HG03108 (cell line): ENCODE results near the gene LARGE1.

Experiments
- ATAC-seq: cut with Tn5 transposase; IDR thresholded peaks from one replicate; pipeline ENCODE4 v1.9.1; 2021; ENCODE audit warnings: moderate library complexity; ENCODE audit not compliant: unreplicated experiment

Gene LARGE1

DNA sequence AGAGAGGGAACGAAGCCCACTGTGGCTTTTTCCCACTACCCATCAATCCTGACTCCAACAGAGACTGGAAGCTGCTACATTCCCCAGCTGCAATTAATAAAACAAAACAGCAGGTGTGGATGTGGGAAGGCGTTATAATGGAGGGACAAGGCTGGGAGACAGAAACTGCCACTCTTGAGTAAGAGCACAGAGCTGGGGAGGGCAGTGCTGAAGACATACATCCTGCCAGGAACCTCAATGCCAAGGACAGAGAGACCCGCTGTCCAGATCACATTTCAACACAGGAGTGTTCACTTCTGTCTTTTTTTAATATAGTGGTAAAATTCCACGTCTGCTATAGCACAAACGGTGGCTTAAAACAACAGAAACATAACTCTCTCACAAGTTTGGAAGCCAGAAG is 94.5 kb downstream of the LARGE1 start:
- no peak for ATAC-seq

DNA sequence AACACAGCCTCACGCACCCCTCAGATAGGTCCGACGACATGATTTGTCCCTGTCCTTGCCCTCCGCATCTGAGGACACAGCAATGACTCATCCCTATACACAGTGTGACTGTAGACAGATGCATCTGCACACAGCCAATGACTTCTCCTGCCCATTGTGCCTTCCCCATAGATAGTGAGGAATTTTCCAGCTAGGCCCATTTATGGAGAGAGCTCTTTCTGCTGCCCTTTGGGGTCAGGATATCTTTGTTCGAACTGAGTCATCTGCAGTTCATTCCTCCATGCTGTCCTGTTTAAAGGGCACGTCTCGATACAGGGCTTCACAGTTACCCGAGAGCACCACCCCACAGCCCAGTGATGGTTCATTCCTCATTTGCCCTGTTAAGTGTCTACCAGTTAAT is 96.7 kb downstream of the LARGE1 start:
- ATAC-seq, result no peak

DNA sequence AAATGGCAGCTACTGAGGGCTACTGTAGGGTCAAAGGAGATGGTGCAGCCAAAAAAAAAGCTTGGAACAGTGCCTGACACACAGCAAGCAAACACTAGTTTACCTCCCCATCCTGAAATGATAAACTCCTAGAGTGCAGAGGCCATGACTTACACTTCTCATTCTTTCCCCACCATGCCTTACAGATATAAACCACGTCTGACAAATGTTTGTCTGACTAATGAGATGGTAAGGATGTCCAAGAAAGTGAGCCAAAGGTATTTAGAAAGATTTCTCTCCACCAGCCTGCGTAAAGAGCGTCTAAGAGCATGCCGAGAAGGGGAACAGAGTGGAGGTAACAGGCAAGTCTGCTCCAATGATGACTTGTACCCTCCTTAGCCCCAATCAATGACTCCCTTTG is 99.0 kb downstream of the LARGE1 start:
- ATAC-seq, result no peak

DNA sequence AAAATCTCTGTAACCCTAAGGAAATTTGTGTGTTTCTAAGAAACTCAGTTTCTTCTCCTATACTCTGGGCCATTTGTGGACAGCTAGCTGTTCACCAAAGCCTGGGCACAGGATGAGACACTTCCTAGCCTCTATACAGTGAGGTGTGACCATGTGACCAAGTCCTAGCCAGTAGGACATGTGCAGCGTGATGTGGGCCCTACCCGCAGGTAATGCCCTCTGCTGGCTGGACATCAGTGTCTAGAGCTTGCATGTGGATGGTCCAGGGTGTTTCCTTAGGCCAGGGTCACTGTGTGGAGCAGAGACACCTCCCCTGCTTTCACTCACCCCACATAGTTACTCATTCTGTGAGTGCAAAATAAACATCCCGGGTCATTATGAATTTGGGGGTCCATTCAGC is 100.5 kb downstream of the LARGE1 start:
- no peak for ATAC-seq

DNA sequence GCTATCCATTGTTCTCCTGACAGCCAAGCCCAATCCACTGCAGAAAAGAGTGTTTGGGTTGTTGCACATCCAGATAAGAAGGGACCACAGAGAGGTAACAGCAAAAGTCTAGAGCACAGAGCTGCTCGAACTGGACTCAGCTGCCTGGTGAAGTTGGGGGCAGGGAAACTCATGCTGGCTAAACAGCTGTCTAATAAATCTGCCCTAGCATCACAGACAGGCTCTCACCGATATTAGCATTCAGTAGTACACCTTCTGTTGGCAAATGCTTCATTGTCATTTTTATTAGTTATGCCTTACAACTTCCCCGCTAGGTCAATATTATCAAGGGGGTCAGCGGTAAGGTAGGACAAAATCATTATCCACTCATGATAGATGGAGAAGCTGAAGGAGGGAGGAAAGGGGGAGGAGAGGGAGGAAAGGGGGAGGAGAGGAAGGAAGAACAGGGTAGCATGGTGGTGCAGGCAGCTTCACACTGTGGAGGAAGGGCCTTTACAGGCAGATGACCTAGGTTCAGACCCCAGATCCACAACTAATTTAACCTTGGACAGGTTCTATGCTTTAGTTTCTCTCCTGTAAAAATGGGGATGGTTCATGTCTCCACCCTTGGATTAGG is 102.7 kb downstream of the LARGE1 start:
- ATAC-seq, result no peak

DNA sequence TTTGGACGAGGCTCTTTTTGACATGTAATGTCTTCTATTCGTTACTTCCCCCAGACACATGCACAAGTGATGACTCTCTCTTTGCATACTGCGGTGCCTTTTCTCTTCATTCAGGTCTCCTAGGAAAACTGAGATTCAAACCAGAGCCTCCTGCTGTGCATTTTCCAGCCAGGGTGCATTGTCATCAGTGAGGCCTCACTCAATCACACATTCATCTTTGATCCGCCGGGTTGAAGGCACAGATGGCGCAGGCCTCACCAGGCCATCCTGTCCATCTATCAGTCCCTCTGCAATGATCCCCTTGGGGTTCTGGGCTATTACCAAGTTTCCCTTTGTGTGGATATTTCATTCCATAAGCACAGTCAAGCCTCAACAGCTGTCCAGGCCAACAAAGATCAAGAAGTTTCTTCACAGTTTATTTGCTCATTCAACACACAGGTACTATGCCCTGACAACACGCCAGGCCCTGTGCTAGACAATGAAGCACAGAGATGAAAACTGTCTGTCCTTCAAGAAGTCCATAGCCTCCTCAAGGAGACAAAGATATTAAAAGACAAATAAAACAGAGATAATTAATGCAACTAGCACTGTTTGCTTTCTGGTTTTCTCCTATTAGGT is 107.8 kb downstream of the LARGE1 start:
- ATAC-seq, result no peak

DNA sequence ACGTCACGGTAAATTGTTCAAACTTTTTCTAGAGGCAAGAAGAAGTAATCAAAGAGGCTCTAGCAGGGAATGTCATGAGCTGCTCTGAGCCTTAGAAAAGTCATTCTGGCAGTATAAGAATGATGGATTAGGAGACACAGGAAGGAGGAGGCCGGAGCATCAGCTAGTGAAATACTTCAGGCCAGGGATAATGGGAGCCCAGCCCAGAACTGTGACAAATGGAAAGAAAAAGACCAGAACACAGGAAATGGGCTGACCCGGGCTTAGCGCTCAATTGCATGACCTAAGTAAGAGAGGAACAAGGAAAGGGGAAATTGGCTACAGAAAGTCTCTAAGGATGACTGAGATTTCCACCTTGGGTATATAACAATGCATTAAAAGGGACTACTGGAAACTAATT is 108.6 kb downstream of the LARGE1 start:
- no peak for ATAC-seq

DNA sequence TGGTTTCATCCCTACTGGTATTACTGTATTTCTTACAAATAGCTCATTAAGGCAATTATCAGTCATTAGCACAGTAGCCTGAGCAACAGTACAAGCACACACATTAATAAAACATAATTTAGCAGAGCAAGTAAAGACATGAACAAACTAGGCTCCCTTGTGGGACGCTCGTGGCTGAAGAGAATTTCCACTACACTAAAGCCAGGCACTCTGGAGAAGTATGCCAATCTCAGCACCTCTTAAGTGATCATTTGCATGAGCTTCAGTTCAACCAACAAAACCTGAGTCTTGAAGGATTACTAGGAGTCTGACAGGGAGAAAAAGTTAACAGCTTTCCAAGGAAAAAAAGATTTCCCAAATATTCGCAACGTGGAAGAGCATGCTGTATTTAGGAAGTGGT is 109.1 kb downstream of the LARGE1 start:
- no peak for ATAC-seq

DNA sequence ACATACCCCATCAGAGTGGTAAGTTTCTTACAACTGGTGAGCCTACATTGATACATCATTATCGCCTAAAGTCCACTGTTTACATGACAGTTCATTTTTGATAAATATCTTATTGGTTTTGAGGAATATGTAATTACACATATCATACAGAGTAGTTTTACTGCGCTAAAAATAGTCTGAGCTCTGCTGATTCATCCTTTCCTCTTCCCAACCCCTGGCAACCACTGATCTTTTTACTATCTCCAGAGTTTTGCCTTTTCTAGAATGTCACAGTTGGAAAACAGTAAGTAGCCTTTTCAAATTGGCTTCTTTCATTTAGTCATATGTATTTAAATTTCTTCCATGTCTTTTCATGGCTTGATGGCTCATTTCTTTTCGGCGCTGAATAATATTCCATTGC is 112.8 kb downstream of the LARGE1 start:
- no peak for ATAC-seq

DNA sequence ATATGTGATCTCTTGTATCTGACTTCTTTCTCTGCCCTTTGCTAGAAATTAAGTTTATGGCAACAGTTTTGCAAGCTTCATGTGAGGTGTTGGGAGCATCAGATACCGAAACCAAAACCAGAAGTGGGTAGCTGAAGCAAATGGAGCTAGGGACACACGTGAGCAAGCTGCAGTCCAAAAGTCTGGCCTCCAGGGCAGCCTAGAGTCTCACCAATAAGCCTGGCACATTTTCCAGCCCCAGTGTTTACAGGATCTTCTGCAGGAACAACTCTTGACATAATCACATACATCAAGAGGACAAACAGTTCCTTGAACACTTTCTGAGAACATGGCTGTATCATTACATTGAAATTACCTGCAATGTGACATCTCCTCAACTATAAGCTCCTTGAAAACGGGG is 114.1 kb downstream of the LARGE1 start:
- ATAC-seq, result no peak

DNA sequence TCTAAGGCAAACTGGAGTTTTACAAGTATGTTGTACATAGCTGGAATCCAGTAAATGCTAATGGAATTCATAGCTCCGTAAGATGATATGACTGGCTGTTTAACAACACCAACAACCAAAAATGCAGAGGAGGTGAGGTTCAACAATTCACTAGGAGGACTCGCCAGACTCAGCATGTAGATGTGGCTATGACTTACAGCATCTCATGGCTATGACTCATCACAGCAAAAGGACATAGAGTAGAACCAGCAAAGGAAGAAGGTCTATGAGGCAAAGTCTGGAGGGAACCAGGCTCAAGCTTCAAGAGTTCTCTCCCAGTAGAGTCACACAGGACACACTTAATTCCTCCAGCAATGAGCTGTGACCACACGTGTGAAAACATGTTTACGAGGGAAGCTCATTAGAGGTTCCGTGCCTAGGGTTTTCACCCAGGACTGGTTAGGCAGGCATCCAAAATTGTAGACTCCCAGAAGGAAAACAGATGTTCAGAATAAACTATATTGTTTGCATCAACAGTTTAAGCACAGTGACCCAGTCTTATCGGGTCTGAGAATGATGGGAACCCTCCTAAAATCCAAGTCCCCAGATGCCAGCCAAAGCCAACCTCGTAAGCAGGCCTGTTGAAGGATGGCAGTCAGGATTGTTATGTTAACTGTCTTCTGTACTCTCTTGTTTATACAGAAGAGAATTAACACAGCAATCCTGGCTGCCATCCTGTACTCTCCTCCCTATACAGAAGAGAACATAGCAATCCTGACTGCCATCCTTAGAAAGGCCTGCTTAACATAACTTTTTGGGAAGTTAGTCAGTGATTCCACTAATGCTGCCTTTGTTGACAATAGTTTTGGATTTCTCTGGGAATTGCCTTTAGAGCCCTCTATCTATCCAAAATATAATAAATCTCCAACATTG is 116.6 kb downstream of the LARGE1 start:
- no peak for ATAC-seq

DNA sequence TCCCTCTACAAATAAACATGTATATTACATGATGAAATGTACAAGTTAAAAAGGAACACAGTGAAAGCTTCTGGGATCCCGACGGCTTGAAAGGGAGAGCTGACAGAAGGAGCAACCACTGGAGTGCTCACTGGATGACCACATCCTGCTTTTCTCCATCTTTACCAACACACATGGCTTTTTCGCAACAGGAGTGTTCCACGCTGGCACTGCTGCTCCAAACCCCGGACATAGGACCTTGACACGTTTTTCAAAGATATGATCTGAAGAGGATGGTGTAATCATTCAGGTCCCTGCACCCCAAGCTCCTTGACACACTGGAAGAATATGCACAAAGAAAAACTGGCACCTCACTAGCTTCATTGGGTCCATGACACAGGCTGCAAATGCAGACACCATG is 121.9 kb downstream of the LARGE1 start:
- ATAC-seq, result no peak

DNA sequence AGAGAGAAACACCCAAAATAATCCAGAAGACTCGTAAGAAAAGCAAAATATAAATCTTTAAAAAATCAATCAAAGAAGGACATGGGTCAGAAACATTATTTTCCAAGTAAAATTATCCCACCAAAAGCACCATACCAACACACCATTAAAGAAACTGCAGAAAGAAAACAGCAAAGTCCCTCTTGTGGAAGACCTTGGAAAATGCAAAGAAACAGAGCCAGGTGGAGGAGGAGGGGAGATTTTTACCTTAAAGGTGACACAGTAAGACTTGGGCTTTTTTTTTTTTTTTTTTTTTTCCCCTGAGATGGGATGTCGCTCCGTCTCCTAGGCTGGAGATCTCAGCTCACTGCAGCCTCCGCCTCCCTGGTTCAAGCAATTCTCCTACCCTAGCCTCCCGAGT is 123.8 kb downstream of the LARGE1 start:
- no peak for ATAC-seq

DNA sequence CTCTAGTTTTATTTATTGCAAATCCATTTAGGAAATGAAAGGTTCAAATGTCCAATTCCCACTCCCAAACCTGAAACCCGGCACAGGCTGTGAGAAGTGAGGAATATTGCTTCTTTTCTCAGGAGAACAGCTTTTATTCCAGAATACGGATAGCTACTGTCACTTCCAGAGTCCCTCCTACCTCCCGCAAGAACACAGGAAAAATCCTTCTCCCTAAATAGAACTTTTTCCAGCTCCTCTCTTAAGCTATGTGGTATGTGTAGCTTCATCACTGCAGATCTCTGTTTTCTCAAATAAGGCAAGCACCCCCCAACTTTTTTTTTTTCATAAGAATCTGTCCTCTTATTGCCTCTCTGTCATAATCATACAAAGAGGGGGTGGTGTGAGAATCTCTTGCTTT is 126.8 kb downstream of the LARGE1 start:
- no peak for ATAC-seq

DNA sequence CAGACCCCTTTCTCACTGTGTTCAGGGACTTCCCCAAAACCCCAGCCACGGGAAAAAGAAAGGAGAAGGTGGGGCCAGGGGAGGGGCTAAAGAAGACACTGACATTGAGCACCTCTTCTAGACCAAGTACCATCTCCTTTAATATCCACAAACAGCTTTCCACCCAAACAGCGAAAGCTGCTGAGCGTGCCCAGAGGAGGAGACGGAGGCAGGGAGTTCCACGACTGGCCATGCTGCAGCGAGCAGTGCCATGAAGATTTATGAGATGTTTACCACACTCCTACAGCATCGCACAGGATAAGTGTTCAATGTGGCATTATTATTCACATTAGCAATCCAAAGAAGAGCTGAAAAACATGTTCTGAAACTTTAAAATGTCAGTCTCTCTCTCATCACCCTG is 127.4 kb downstream of the LARGE1 start:
- ATAC-seq, result no peak

DNA sequence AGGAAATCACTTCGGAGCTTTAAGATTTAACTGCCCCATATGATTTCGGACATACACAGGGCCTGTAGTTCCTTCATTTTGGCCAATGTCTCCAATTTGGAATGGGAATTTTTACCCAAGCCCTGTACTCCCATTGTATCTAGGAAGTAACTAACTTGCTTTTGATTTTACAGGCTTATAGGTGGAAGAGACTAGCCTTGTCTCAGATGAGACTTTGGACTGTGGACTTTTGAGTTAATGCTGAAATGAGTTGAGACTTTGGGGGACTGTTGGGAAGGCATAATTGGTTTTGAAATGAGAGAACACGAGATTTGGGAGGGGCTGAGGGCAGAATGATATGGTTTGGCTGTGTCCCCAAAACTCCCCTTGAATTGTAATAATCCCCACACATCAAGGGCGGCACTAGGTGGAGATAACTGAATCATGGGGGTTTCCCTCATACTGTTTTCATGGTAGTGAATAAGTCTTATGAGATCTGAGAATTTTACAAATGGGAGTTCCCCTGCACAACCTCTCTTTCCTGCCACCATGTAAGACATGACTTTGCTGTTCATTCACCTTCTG is 130.5 kb downstream of the LARGE1 start:
- no peak for ATAC-seq

DNA sequence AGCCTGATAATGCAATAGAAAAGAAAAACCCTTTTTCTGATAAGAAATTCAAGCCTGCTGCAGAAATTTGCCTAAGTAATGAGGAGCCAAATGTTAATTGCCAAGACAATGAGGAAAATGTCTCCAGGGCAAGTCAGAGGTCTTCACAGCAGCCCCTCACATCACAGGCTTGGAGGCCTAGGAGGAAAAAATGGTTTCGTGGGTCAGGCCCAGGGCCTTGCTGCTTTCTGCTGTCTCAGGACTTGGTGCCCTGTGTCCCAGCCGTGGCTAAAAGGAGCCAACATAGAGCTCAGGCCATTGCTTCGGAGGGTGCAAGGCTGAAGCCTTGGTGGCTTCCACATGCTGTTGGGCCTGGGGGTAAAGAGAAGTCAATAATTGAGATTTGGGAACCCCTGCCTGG is 131.3 kb downstream of the LARGE1 start:
- no peak for ATAC-seq

DNA sequence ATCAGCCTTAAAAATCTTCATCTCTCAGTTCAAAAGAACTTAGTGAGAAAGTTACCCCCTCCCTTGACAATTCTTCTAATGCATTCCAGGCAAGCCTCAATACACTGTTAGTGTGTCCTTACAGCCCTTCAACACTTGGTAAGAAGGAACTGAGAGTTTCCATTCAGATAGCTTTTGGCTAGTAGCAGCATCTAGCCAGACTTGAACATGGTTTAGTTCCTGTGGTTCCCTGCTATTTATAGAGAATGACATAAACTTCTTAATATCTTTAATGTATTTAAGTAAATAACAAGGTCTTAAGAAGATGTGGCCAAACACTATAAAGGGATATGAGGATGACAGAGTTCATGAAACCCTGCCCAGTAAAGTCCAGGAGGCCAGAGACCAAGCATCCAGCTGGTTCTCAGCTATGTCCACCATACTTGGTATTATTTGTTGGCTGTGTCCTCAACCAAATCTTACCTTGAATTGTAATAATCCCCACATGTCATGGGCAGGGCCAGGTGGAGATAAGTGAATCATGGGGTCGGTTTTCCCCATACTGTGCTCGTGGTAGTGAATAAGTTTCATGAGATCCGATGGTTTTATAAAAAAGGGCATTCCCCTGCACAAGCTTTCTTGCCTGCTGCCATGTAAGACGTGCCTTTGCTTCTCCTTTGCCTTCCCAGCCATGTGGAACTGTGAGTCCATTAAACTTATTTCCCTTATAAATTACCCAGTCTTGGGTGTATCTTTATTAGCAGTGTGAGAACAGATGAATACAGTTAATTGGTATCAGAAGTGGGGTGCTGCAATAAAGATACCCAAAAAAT is 132.4 kb downstream of the LARGE1 start:
- no peak for ATAC-seq

DNA sequence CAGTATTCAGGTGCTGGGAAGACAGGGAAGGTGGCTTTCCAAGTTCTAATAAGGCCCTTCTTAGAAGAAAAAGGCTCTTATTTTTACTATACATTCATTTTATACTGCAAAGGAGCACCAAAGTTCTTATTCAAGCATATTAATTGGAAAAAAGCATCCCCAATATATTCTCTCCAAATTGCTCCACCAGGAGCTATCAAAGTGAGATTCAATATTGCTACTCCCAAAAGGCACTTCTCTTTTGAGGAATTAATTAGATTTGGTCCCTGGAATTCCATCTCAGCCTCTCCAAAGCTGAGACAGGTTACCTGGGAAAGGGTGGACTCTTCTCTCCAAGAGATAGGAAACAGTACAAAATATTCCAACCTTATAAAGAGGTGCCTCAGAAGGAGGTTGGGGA is 134.1 kb downstream of the LARGE1 start:
- no peak for ATAC-seq

DNA sequence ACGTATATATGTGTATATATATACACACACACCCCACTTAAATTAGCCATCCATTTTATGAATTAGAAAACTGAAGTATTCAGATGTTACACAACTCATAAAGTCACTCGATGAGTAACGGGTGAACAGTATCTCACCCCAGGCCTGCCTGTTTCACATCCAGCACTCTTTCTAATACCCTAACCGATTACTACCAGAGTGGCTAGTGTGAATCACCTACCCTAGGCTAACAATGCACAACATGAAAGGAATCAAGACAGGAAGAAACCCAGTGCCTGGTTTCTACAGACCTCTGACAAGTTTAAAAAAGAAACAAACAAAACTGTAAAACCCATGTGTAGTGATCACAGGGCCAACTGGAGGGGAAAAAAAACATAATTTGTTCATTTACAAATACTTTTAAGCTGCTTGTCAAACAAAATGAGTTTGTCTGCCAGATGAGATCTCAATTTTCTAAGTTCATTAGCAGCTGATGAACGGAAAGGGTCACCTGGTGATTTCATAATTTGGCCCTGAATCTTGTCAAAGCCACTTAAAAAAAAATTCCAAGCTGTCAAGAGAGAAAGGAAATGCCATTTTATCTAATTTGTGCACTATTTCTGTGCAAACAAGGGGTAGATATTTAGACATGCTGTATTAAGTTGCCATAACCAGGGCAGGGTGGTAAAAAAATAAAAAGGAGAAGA is 134.8 kb downstream of the LARGE1 start:
- no peak for ATAC-seq
